Stimulated activated CD8-positive, alpha-beta memory T cell treated with anti-CD3 and anti-CD28 coated beads, Interleukin-12 subunit alpha, Interleukin-12 subunit beta, amount 100 ng/mL, for 4 hours (primary cell): ENCODE data around the gene RNMT.

Experiments
- DNase-seq: peaks from one replicate; pipeline ENCODE4 v3.0.0-alpha.2; 2020; ENCODE audit warnings: low read depth

RNMT gene

DNA sequence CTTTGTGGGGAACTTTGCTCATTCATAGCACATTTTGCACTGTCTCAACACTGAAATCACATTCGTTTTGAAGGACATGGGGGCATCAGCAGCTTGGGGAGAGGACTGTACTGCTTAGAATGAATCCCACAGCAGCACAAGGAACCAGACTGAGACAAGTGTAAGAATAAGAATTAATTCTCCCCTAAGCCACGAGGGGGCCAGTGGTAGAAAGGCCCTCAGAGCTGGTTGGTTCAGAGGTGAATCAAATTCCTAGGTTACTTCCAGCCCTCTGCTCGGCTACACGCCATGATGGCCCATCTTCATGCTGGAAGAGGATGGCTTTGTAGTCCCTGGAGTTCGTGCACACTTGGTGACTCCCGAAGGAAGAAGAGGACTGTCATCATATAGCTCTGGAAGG, 85.5 kb downstream of the RNMT start:
- DNase-seq = no peak

DNA sequence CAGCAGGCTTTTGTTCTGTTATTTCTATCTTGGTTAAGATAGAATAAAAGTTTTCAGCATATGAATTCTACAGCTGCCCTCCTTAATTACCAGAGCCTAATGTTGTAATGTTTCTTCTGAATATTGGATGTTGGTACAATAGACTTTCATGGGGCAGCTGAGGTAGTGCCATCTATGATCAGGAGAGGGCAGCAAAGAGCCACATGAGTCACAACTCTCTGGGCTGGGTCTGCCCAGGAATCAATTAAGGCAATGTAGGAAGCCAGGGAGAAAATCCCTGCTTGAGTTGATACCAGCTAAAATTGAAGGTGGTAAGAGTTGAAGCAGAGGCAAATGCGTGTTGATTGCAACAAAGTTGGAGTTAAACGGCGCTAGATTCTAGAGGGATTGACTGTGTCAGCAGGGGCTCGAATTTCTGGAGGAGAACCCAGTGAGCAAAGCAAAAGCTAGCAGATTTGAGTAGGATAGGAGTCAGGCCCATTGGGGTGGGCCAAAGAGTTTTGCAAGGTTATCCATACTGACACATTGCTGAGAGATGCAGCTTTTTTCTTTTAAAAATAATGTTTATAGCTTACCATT, 86.9 kb downstream of the RNMT start:
- DNase-seq = peak; percentile 9
